AG04450 (cell line): ENCODE results near the gene XKR7. TPM values are rescaled to one million over a fixed set of nuclear protein-coding genes. Genes with fewer than 3 reads are reported as not detected.

ENCODE experiments used
- CTCF ChIA-PET: fragments of 300-600, 350-600 bp; formaldehyde crosslinking; extraction: SDS; loops from one replicate; lab custom pipeline; 2022; ENCODE audit warnings: antibody characterized with exemption, inconsistent platforms; lab: Charles Lee
- POLR2A ChIA-PET: fragments of 350-600 bp; formaldehyde crosslinking; extraction: SDS; loops from one replicate; lab custom pipeline; 2021; ENCODE audit warnings: antibody characterized with exemption, inconsistent platforms; lab: Yijun Ruan, JAX
- DNase-seq: peaks from one replicate; pipeline ENCODE4 v3.0.0-alpha.2; 2011; ENCODE audit warnings: low read depth, low spot score
- H3K27ac ChIP-seq: one replicate; pipeline ENCODE4 v1.5.1; 2012; ENCODE audit warnings: low read depth, low read length, control low read depth
- H3K27me3 ChIP-seq: one replicate; pipeline ENCODE4 v1.6.0; 2012; ENCODE audit warnings: low read length; ENCODE audit not compliant: control insufficient read depth, insufficient read depth
- H3K4me3 ChIP-seq: 2 replicates; pipeline ENCODE4 v1.5.1; 2011; ENCODE audit warnings: mild to moderate bottlenecking, low read depth, low read length, control low read depth
- H3K9me3 ChIP-seq: 2 replicates; pipeline ENCODE4 v1.5.1; 2012; ENCODE audit warnings: low read length; ENCODE audit not compliant: control insufficient read depth, insufficient read depth
- polyA plus RNA-seq: library from polyadenylated mRNA; depleted of rRNA; stranded (reverse); fragments of >200 nt; gene quantifications from 2 replicates; pipeline ENCODE4 v1.2.3, GENCODE V29; 2011
- TF ChIP-seq, protein P1 (sequence below): IDR thresholded peaks from 2 replicates; pipeline ENCODE4 v1.5.1; 2011; ENCODE audit warnings: low read depth, low read length, control low read depth, inconsistent platforms

Gene XKR7
- polyA plus RNA-seq, 1 experiment = not detected

- no peak overlapping the region for H3K27ac ChIP-seq
- no peak for DNase-seq
- TF ChIP-seq, protein P1, sequence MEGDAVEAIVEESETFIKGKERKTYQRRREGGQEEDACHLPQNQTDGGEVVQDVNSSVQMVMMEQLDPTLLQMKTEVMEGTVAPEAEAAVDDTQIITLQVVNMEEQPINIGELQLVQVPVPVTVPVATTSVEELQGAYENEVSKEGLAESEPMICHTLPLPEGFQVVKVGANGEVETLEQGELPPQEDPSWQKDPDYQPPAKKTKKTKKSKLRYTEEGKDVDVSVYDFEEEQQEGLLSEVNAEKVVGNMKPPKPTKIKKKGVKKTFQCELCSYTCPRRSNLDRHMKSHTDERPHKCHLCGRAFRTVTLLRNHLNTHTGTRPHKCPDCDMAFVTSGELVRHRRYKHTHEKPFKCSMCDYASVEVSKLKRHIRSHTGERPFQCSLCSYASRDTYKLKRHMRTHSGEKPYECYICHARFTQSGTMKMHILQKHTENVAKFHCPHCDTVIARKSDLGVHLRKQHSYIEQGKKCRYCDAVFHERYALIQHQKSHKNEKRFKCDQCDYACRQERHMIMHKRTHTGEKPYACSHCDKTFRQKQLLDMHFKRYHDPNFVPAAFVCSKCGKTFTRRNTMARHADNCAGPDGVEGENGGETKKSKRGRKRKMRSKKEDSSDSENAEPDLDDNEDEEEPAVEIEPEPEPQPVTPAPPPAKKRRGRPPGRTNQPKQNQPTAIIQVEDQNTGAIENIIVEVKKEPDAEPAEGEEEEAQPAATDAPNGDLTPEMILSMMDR = no peak
- H3K9me3 ChIP-seq = no peaks in the 10 kb centered on the region
- no peak overlapping the region for H3K4me3 ChIP-seq
- peaks cover 30% of the 10 kb centered on the region for H3K27me3 ChIP-seq
- ChIA-PET POLR2A (interaction anchor here (0.7 kb wide), 1 partner anchor 27 kb away, joined by 3 read pairs; no protein-coding TSS in a partner anchor), CTCF (no interaction called here)
Observed at GRCh38 chr20:31922181-31922580, 45.8 kb upstream of the XKR7 start.

DNA sequence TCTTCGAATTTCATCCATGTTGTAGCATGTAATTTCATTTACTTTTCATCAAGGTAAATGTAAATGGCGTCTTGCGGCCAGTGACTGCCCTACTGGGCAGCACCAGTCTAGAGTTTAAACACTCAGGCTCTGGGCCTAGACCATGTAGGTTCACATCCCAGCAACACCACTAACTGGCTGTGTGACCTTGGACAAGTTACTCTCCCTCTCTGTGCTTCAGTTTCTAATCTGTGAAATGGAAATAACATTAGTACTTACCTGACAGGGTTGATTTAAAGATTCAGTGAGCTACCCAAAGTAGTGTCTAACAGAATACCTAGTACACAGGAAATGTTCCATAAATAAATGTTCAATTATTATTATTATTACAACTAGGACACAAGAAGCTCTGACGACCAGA lies 45.4 kb upstream of the XKR7 start:
- H3K4me3 ChIP-seq = no peak overlapping the region
- TF ChIP-seq, protein P1 = no peak
- no peak overlapping the region for H3K27ac ChIP-seq
- no peak for DNase-seq
- H3K9me3 ChIP-seq = no peaks in the 10 kb centered on the region
- ChIA-PET POLR2A (interaction anchor here (0.7 kb wide), 1 partner anchor 28 kb away, joined by 3 read pairs; no protein-coding TSS in a partner anchor), CTCF (no interaction called here)
- H3K27me3 ChIP-seq = peaks cover 31% of the 10 kb centered on the region

DNA sequence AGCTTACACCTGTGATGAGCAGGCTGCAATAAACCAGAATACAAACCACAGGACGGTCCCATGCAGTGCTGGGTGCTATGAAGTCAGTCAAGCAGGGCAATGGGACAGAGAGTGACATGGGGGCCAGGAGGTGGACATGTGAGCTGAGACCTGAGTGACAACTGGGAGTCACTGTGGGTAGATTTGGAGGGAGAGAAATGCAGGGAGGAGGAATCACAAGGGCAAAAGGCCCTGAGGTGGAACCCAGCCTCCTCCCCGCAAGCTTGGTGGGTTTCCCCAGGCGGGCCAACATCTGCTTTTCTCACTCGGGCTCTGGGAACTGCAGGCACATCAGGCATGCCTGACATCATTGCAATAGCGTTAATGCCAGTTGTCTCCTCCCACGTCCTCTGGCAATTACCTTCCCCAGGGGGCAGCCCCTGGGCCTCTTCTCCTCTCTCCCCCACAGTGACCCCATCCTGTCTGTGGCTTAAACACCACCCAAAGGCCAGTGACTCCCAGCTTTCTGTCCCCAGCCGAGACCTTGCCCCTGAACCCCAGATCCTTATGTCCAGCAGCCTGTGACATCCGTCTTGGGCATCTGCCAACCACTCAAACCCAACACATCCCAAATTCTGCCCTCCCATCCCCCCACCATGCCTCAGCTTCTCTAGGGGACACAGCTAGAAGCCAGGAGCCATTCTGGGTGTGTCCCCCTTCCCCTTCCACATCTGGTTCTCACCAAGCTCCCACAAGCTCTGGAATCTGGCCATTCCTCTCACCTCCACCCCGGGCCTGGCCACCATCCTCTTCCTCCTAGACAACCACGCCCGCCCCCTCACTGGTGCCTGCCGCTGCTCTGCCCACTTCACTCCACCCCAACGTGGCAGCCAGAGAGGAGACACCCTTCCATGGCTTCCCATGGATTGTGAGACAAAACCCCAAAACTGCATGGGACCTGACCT lies 44.3 kb upstream of the XKR7 start:
- no peak overlapping the region for H3K27ac ChIP-seq
- no peaks in the 10 kb centered on the region for H3K9me3 ChIP-seq
- peaks cover 29% of the 10 kb centered on the region for H3K27me3 ChIP-seq
- ChIA-PET POLR2A (interaction anchor here (0.5 kb wide), 1 partner anchor 143 kb away, joined by 6 read pairs; no protein-coding TSS in a partner anchor), CTCF (no interaction called here)
- TF ChIP-seq, protein P1 = no peak
- no peak overlapping the region for H3K4me3 ChIP-seq
- no peak for DNase-seq

GRCh38 chr20:31924561-31924960 lies 43.4 kb upstream of the XKR7 start:
- no peak for DNase-seq
- ChIA-PET CTCF (no interaction called here), POLR2A (no interaction called here)
- Histone ChIP-seq H3K4me3 (no peak overlapping the region), H3K27me3 (peaks cover 30% of the 10 kb centered on the region), H3K27ac (no peak overlapping the region), H3K9me3 (no peaks in the 10 kb centered on the region)
- TF ChIP-seq, protein P1 = no peak

DNA sequence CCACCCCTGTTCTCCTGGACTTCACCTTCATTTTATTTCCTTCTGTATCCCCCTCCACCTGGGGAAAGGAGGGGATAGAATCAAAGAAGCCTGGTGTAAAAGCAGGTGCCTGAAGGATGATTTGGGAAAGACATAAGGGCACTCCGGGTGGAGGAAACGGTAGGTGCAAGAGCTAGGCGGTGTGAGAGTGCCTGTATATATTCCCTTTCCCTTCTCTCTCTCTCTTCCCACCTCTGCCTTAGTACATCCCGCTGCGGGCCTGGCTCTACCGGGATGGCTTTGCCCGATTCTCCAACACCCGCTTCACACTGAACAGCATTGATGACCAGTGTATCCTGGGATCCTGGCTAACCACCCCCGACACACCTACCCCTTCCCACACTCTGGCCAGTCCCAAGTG lies 42.3 kb upstream of the XKR7 start:
- ChIA-PET POLR2A (no interaction called here), CTCF (interaction anchor here (1.6 kb wide), 1 partner anchor 27 kb away, joined by 4 read pairs; the partner anchor contains the start of gene PDRG1)
- Histone ChIP-seq H3K9me3 (no peaks in the 10 kb centered on the region), H3K27me3 (peaks cover 26% of the 10 kb centered on the region), H3K4me3 (no peak overlapping the region), H3K27ac (no peak overlapping the region)
- no peak for DNase-seq
- TF ChIP-seq, protein P1 = no peak
